Mammary epithelial cell (primary cell): Measurements from ENCODE around the gene GP9.

Experiments
- CTCF ChIP-seq, 2 donors: IDR thresholded peaks in 1 of 2; conservative IDR thresholded peaks in 1 of 2; 2 replicates each; pipeline ENCODE4 v1.5.1; 2011 to 2012; ENCODE audit warnings: inconsistent platforms in 2 of 2, low read length in 2 of 2, mild to moderate bottlenecking in 2 of 2, control low read depth in 1 of 2, low read depth in 1 of 2; ENCODE audit not compliant: insufficient read depth in 1 of 2; ENCODE audit errors: extremely low read depth in 1 of 2
- EZH2 ChIP-seq: IDR thresholded peaks from 2 replicates; pipeline ENCODE4 v1.6.1; 2012; ENCODE audit warnings: low read length, inconsistent platforms, borderline replicate concordance

DNA sequence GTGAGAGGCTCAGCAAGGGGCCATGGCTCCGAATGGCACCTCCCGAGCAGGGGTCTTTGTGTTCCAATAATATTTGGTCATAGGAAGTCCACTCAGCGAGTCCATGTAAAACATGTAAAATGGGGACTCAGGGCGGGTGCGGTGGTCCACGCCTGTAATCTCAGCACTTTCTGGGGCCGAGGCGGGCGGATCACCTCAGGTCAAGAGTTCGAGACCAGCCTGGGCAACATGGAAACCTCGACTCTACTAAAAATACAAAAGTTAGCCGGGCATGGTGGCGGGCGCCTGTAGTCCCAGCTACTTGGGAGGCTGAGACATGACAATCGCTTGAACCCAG, 33.1 kb upstream of the GP9 start:
- no peak for TF ChIP-seq CTCF (conservative IDR thresholded peaks at IDR 0.05 in 1 of 2, IDR thresholded peaks at IDR 0.05 in 1 of 2; ENCODE audit: extremely low read depth in 1 of 2, insufficient read depth in 1 of 2, low read depth in 1 of 2, low read length in 2 of 2)
- TF ChIP-seq EZH2: no peak
